GM12892 (cell line): ENCODE data around the gene PPP6R1.

Experiments used
- POLR2A ChIP-seq: IDR thresholded peaks from 2 replicates; pipeline ENCODE4 v1.6.1; 2011; ENCODE audit warnings: low read depth, low read length, control low read depth
- POLR2AphosphoS5 ChIP-seq: IDR thresholded peaks from 2 replicates; pipeline ENCODE4 v1.6.1; 2011; ENCODE audit warnings: low read depth, low read length, control low read depth

DNA sequence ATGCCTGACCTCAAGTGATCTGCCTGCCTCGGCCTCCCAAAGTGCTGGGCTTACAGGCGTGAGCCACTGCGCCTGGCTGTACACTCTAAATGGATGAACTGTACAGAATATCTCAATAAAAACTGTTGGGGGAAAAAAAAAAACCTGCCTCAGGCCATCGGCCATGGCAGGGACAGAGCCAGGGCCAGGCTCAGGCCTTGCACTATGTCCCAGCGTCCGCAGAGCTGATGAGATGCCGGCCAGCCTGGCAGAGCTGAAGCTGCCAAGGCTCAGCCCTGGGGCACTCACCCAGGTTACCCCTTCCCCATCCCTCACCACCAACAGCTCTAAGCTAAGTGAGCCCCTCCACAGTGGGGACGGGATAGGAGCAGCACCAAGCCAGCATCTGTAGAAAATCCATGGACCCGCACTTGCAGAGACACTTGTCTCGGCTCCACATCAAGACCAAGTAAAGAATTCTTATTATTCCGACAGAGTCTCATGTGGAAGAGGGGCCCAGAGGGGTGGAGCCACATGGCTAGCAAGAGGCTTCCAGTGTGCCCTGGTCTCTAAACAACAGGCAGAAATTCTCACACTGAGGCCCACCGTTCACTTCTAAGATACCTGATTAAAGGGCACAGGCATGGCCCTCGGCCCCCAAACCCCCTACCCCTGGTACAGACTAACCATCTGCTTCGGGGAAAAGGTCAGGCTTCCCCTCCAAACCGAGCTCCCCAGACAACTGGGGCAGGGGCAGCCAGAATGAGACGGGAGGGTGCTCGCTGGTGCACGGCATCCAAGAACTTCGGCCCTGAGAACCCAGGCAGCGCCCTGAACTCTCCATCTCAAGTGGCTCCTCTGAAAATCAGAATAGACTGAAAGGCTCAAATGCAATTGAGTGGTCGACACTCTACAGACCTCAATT lies 5.8 kb downstream of the PPP6R1 start:
- TF ChIP-seq POLR2A (no peak), POLR2AphosphoS5 (no peak)
